Adrenal gland (tissue), 12 donors: ENCODE measurements around the gene AARS1. TPM values are rescaled to one million over a fixed set of nuclear protein-coding genes. Genes with fewer than 3 reads are reported as not detected.
"Not testable (repeated sequence)": the region's sequence is repeated elsewhere in the genome, so short reads cannot be mapped to it uniquely, and the experiment has no call there.

Experiments
- DNase-seq, 7 donors: peaks; one replicate each; pipeline ENCODE4 v3.0.0-alpha.2; 2019 to 2020
- H3K27ac ChIP-seq, 5 donors: fragments of 200-600 bp; sonication (generic) in 4 of 5; 1 replicate in 3 of 5; 2 replicates in 2 of 5; pipeline versions ENCODE4 v1.5.1 to v1.8.0; 2016 to 2020; ENCODE audit warnings: mild to moderate bottlenecking in 1 of 5
- H3K27me3 ChIP-seq: fragments of 200-600 bp; 2 replicates; pipeline ENCODE4 v1.8.0; 2021
- H3K36me3 ChIP-seq, 2 donors: fragments of 200-600 bp; replicated peaks in 1 of 2; 1 replicate in 1 of 2; 2 replicates in 1 of 2; pipeline versions ENCODE4 v1.5.1 to v1.8.0; 2018 to 2022
- H3K4me1 ChIP-seq, 2 donors: fragments of 200-600 bp; replicated peaks in 1 of 2; 1 replicate in 1 of 2; 2 replicates in 1 of 2; pipeline versions ENCODE4 v1.5.1 to v1.8.0; 2018 to 2021
- H3K4me3 ChIP-seq, 4 donors: fragments of 200-600 bp; sonication (generic) in 3 of 4; one replicate each; pipeline ENCODE4 v1.5.1; 2016 to 2018
- H3K9me3 ChIP-seq, 3 donors: fragments of 200-600 bp; sonication (generic) in 1 of 3; replicated peaks in 1 of 3; 1 replicate in 2 of 3; 2 replicates in 1 of 3; pipeline versions ENCODE4 v1.5.1 to v1.8.0; 2016 to 2021
- CTCF ChIP-seq, 6 experiments: fragments of 450-650 bp in 4 of 6; fragments of 200-600 bp in 2 of 6; sonication (generic) in 1 of 6; IDR thresholded peaks; 1 replicate in 5 of 6; 2 replicates in 1 of 6; pipeline versions ENCODE4 v1.5.1 to v1.8.0; 2016 to 2021; ENCODE audit warnings: antibody characterized with exemption in 6 of 6, mild to moderate bottlenecking in 2 of 6, moderate library complexity in 1 of 6
- POLR2A ChIP-seq, 2 donors: fragments of 450-650 bp; IDR thresholded peaks; one replicate each; pipeline ENCODE4 v1.6.1; 2017; ENCODE audit warnings: antibody characterized with exemption in 2 of 2, mild to moderate bottlenecking in 2 of 2, moderate library complexity in 1 of 2
- WGBS, 4 donors: extraction: QIAGEN DNeasy Blood & Tissue Kit in 2 of 4; methylation state at CpG; one replicate each; pipeline versions ENCODE4 v1.1.5 to v1.1.7; 2013 to 2017; 5-methylcytosine and 5-hydroxymethylcytosine counted together
- intact Hi-C, 2 donors: fragments of 100-400 bp; cut with DNase I; formaldehyde crosslinking; loops; one replicate each; pipeline versions ENCODE4 v1.14.1 to v1.15.0; 2022 to 2023
- polyA plus RNA-seq, 3 donors: library from polyadenylated mRNA; stranded (reverse); fragments of 200-250 nt in 2 of 3; fragments of 350-450 nt in 1 of 3; fragmentation: Illumina TruSeq in 1 of 3; extraction: RNeasy Lipid Tissue Mini Kit (QIAGEN cat#74804) in 1 of 3; gene quantifications; one replicate each; pipeline ENCODE4 v1.2.3, GENCODE V29; 2013 to 2014
- total RNA-seq, 9 donors: library from RNA; depleted of rRNA in 4 of 9; stranded (reverse); fragments of >200 nt in 4 of 9; fragments of 120-200 nt in 1 of 9; fragmentation: NEBNext Ultra II Directional in 1 of 9; extraction: Animal tissue kit (Norgen Biotek cat#: 25700) in 1 of 9; gene quantifications; one replicate each; pipeline versions ENCODE4 v1.1.0 to v1.2.4, GENCODE V29; 2013 to 2023
- donor health status: healthy with polysubstance abuse.
- donor health status: Bipolar disorder and iron deficiency.
- donor health status: DM: yes; HTN: yes; CAD: no.
- donor health status: DM: no; HTN: no; CAD: no.
- donor health status: DM: no; HTN: no; CAD: no.
- donor health status: DM: yes; HTN: yes; CAD: no.

The AARS1 gene
- total and polyA plus RNA-seq, 12 donors = 31.2 to 120 (median 92.0) TPM

- no peak for TF ChIP-seq POLR2A (IDR thresholded peaks at IDR 0.05)
- no peak for TF ChIP-seq CTCF (IDR thresholded peaks at IDR 0.05)
- Histone ChIP-seq H3K9me3 (no peaks in the 10 kb centered on the region), H3K36me3 (peaks cover 0 to 85% of the 10 kb centered on the region in 2 donors), H3K27me3 (no peaks in the 10 kb centered on the region), H3K27ac (no peak overlapping the region), H3K4me3 (no peak overlapping the region), H3K4me1 (no peaks in the 10 kb centered on the region)
- no peak for DNase-seq
- WGBS, 4 donors = 88 to 95% (median 90%) methylated on average over 11 to 12 of the region's 12 CpGs
- intact Hi-C loops = no loop called here
Observed at GRCh38 chr16:70269471-70269870, 19.8 kb downstream of the AARS1 start.

GRCh38 chr16:70267922-70268321, 21.4 kb downstream of the AARS1 start:
- intact Hi-C loops, H3K4me1 ChIP-seq: not testable (repeated sequence)

GRCh38 chr16:70267516-70267915, 21.8 kb downstream of the AARS1 start:
- H3K27me3 ChIP-seq = no peaks in the 10 kb centered on the region
- DNase-seq = peak; percentile 35 to 66 (median 50)
- intact Hi-C loops = no loop called here
- H3K9me3 ChIP-seq = no peaks in the 10 kb centered on the region
- no peak for TF ChIP-seq POLR2A (IDR thresholded peaks at IDR 0.05)
- peak; percentile 45 to 68 (median 64) for TF ChIP-seq CTCF (IDR thresholded peaks at IDR 0.05)
- no peaks in the 10 kb centered on the region for H3K4me1 ChIP-seq
- no peak overlapping the region for H3K27ac ChIP-seq
- 31 to 45% (median 34%) methylated on average over 6 of the region's 6 CpGs for WGBS, 4 donors
- peaks cover 0 to 97% of the 10 kb centered on the region in 2 donors for H3K36me3 ChIP-seq
- no peak overlapping the region for H3K4me3 ChIP-seq

More at GRCh38 chr16:70267922-70268321, 21.4 kb downstream of the AARS1 start:
- H3K4me3 ChIP-seq, H3K9me3 ChIP-seq, H3K27me3 ChIP-seq, H3K27ac ChIP-seq, DNase-seq: not testable (repeated sequence)
- H3K36me3 ChIP-seq = peaks cover 0 to 93% of the 10 kb centered on the region in 2 donors
- 83 to 89% (median 87%) methylated on average over 8 to 10 of the region's 10 CpGs for WGBS, 4 donors

- H3K4me3 ChIP-seq, H3K4me1 ChIP-seq, H3K27ac ChIP-seq, H3K9me3 ChIP-seq, H3K27me3 ChIP-seq: not testable (repeated sequence)
- intact Hi-C loops = loop anchor here in 1 of 2 donors (10.0 kb wide), 1 partner anchor 105 kb away; no protein-coding TSS in a partner anchor
- H3K36me3 ChIP-seq = peaks cover 0 to 95% of the 10 kb centered on the region in 2 donors
- DNase-seq = peak in 2 of 7 donors; percentile 7 to 15
- WGBS, 4 donors = 90 to 98% (median 96%) methylated on average over 4 to 6 of the region's 6 CpGs
Observed at GRCh38 chr16:70259903-70260302, 29.4 kb downstream of the AARS1 start.

- Histone ChIP-seq H3K27me3 (no peaks in the 10 kb centered on the region), H3K36me3 (peaks cover 0 to 94% of the 10 kb centered on the region in 2 donors), H3K27ac (no peak overlapping the region), H3K9me3 (no peaks in the 10 kb centered on the region), H3K4me3 (no peak overlapping the region), H3K4me1 (no peaks in the 10 kb centered on the region)
- DNase-seq = no peak
- intact Hi-C loops = loop anchor here in 1 of 2 donors (10.0 kb wide), 1 partner anchor 104 kb away; no protein-coding TSS in a partner anchor
- no peak for TF ChIP-seq POLR2A (IDR thresholded peaks at IDR 0.05)
- 91 to 98% (median 95%) methylated on average over 9 to 10 of the region's 10 CpGs for WGBS, 4 donors
Observed at GRCh38 chr16:70258946-70259345, 30.4 kb downstream of the AARS1 start.

GRCh38 chr16:70258065-70258464, 31.2 kb downstream of the AARS1 start:
- 93 to 95% (median 94%) methylated on average over 13 to 14 of the region's 14 CpGs for WGBS, 4 donors
- intact Hi-C loops = loop anchor here in 1 of 2 donors (10.0 kb wide), 1 partner anchor 103 kb away; no protein-coding TSS in a partner anchor
- Histone ChIP-seq H3K27me3 (no peaks in the 10 kb centered on the region), H3K4me3 (no peak overlapping the region), H3K9me3 (no peaks in the 10 kb centered on the region), H3K4me1 (no peaks in the 10 kb centered on the region), H3K27ac (no peak overlapping the region), H3K36me3 (peaks cover 0 to 94% of the 10 kb centered on the region in 2 donors)
- no peak for TF ChIP-seq CTCF (IDR thresholded peaks at IDR 0.05)
- TF ChIP-seq POLR2A (IDR thresholded peaks at IDR 0.05) = no peak
- DNase-seq = peak in 1 of 7 donors; percentile 45
